DOHH2 (cell line): ENCODE measurements around the gene MTG1.

Experiments used
- CTCF ChIP-seq: fragments of 200-600 bp; sonication (generic); IDR thresholded peaks from one replicate; pipeline ENCODE4 v1.5.1; 2014; ENCODE audit warnings: antibody characterized with exemption, mild to moderate bottlenecking, low read depth, low read length; ENCODE audit not compliant: poor library complexity, severe bottlenecking
- EZH2phosphoT487 ChIP-seq: fragments of 200-600 bp; sonication (generic); IDR thresholded peaks from 2 replicates; pipeline ENCODE4 v1.6.1; 2017; ENCODE audit warnings: borderline replicate concordance, mild to moderate bottlenecking, antibody characterized with exemption, low read length, moderate library complexity, mixed read lengths

GRCh38 chr10:133358162-133358924 lies 35.6 kb upstream of the MTG1 start:
- TF ChIP-seq CTCF = no peak
- no peak for TF ChIP-seq EZH2phosphoT487
